GM12874 (cell line): ENCODE measurements around the gene ZSCAN21.

Experiments used
- TF ChIP-seq, protein P1 (sequence below): IDR thresholded peaks from 2 replicates; pipeline ENCODE4 v1.5.1; 2011; ENCODE audit warnings: low read depth, mild to moderate bottlenecking, control low read depth, low read length, moderate library complexity; ENCODE audit not compliant: insufficient read depth

ZSCAN21 gene

DNA sequence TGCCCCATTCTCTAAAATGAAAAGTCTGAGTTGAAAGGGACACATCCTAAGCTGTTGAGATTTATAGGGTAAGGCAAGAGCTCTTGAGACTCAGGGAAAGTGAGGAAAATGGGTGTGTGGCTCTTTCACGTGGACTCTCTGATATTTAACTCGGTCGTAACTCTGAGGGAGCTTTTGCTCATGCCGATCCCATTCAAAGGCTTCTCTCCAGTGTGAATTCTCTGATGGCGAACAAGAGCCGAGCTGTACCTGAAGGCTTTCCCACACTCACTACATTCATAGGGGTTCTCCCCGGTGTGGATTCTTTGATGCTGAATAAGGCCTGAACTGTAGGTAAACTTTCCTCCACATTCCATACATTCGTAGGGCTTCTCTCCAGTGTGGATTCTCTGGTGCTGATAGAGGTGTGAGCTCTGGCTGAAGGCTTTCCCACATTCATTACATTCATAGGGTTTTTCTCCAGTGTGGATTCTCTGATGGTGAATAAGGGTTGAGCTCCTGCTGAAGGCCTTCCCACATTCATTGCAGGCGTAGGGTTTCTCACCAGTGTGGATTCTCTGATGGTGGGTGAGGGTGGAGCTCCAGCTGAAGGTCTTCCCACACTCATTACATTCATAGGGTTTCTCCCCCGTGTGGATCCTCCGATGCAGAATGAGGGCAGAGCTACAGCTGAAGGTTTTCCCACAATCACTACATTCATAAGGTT, 21.6 kb downstream of the ZSCAN21 start:
- TF ChIP-seq, protein P1, sequence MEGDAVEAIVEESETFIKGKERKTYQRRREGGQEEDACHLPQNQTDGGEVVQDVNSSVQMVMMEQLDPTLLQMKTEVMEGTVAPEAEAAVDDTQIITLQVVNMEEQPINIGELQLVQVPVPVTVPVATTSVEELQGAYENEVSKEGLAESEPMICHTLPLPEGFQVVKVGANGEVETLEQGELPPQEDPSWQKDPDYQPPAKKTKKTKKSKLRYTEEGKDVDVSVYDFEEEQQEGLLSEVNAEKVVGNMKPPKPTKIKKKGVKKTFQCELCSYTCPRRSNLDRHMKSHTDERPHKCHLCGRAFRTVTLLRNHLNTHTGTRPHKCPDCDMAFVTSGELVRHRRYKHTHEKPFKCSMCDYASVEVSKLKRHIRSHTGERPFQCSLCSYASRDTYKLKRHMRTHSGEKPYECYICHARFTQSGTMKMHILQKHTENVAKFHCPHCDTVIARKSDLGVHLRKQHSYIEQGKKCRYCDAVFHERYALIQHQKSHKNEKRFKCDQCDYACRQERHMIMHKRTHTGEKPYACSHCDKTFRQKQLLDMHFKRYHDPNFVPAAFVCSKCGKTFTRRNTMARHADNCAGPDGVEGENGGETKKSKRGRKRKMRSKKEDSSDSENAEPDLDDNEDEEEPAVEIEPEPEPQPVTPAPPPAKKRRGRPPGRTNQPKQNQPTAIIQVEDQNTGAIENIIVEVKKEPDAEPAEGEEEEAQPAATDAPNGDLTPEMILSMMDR = no peak

DNA sequence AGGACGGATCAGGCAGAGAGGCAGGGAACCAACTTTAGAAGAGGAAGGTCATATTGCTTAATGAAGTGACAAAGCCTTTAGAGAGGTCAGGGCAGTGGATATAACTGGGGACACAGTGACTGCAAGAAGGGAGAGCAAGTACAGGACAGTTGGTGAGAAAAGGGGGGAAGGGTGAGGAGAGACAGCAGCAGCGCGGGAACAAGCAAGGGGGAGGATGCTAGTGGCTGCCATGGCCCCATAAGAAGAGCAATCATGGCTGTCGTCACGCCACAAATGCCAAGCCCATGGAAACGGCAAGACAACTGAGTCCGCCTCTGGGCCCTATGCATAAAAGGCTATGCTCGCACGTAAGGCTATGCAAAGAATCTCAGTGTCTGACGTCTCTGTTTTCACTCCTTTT, 22.9 kb downstream of the ZSCAN21 start:
- TF ChIP-seq, protein P1 = no peak

DNA sequence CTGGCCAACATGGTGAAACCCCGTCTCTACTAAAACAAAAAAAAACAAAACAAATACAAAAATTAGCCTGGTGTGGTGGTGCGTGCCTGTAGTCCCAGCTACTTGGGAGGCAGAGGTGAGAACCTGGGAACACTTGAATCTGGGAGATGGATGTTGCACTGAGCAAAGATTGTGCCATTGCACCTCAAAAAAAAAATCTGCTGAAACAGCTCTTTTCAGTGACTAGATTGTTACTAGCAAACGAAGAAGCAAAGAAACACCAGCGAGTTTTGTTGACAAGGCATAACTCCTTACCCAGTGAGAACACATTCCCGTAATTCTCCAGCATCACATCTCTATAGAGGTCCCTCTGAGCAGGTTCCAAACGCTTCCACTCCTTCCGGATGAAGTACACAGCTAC, 25.3 kb downstream of the ZSCAN21 start:
- TF ChIP-seq, protein P1 = no peak

DNA sequence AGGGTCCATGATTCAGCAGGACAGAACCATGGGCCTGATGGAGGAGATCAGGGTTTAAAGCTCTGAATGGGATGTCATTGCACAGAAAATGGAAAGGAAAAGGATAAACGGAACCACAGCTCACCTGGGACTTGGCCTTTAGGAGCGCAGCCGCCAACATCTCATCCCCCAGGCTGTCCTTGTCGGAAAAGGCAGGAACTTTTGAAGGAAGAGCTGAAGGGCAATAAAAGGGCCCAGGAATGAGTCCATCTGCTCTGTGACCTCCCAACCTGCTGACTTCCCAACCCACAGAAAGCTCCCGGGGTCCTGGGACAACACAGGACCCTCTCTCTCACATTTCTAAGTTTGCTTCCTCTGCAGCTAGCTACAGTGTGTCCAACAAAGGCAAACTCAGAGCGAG, 25.8 kb downstream of the ZSCAN21 start:
- TF ChIP-seq, protein P1 = no peak

DNA sequence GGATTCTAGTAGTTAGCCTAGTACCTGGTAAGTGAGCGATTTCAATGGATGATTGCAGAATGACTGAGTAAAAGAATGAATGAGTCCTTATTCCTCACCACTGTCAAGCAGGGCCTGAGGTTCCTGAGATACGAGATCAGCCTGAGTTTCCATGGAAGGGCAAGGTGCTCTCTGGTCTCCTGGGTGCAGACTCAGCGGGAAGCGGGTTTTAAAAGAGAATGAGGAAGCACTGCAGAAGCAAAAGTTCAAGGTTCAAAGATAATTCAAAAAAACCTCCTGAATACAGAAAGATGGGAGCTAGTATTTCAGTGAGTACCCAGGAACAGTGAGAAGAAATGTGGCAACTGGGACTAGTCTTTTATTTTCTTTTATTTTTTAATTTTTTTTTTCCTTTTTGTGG, 27.6 kb downstream of the ZSCAN21 start:
- TF ChIP-seq, protein P1 = no peak

DNA sequence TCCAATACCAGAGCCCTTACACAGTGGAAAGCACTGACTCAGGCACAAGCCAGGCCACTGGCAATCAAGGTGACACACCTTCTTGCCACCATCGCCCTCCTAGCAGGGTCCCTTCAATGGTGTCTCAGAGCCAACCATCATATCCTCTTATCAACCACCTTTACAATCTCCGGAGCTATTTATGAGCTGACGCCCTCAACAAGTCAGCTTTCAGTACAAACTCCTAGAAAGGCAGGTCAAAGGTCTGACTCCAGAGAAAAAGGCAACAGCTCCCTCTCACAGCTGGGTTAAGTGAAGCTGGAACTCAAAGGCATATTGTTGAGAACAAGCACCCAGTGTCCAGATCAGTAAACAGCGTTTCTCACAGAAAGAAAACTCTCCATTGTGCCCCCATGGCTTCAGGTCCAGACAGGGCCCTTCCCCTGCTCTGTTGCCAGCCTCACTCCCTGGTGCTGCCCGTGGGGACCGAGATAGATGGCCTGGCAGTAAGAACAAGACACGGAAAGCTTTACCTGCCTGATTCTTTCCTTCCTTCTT, 29.5 kb downstream of the ZSCAN21 start:
- TF ChIP-seq, protein P1 = no peak

DNA sequence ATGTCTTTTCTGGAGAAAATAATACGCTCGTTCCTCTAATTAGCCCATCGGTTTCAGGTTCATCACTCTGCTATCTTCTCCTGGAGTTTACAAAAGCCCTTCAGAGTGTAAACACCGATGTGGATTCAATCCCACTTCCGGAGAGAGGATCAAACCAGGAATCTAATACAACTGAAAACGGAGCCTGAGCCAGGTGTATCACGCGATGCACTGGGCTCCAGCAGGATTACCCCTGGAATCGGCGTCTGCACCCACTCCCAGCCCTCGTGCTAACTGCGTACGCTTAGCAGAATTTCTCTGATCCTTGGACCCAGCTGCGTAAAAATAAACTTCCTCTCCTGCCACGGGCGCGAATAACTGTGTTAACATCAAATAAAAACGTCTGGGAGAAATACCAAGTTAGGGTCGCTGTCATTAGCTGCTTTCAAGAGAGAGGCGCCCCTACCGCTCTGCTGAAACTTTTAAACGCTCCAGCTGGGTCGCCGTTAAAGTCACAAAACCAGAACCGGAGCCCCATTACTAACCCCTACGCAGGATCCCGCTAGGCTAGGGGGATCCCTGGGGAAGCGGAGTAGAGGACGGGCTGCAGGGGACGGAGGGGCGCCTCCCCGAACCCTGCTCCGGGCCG, 31.4 kb downstream of the ZSCAN21 start:
- TF ChIP-seq, protein P1 = no peak
